HG02759 (cell line): ENCODE data around the gene DEDD2.
A peak's percentile ranks its signal among the peaks of the same experiment; 100 is the strongest.
"Not testable (repeated sequence)": the region's sequence is repeated elsewhere in the genome, so short reads cannot be mapped to it uniquely, and the experiment has no call there.

Experiments
- ATAC-seq: cut with Tn5 transposase; IDR thresholded peaks from one replicate; pipeline ENCODE4 v1.9.1; 2021; ENCODE audit warnings: mild to moderate bottlenecking, moderate library complexity; ENCODE audit not compliant: unreplicated experiment

DEDD2 gene

GRCh38 chr19:42217520-42218437, at the start of gene DEDD2:
Gene DEDD2, minus strand, starts transcription at chr19:42217677. Its CDS starts 670 bp downstream, at chr19:42217007.
- ATAC-seq, result peak; percentile 63

GRCh38 chr19:42266928-42267603, 49.6 kb upstream of the DEDD2 start:
- not testable (repeated sequence) for ATAC-seq

GRCh38 chr19:42266105-42266504, 48.6 kb upstream of the DEDD2 start:
- ATAC-seq, result not testable (repeated sequence)

DNA sequence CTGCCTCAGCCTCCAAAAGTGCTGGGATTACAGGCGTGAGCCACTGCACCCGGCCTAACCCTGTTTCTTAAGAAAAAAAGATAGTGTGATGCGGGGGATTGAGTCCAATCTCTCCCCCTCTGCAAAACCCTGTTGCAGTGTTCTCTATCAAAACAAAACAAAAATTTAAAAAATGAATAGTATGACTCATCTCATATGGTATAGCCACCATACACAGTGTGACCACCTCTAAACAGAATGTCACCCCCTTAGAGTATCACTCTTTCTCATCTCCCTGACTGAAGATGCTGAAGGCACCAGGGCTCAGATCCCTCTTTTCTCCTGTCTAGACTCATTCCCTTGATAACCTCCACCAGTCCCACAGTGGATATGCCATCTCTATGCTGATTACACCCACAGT, 44.3 kb upstream of the DEDD2 start:
- ATAC-seq, result no peak

DNA sequence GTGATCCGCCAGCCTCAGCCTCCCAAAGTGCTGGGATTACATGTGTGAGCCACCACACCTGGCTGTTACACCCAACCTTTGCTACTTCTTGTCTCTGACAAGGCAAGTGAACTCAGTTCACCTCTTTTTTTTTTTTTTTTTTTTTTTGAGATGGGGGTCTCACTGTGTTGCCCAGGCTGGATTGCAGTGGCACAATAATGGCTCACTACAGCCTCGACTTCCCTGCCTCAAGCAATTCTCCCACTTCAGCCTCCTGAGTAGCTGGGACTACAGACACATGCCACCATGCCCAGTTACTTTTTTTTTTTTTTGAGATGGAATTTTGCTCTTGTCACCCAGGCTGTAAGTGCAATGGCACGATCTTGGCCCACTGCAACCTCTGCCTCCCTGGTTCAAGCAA, 40.4 kb upstream of the DEDD2 start:
- not testable (repeated sequence) for ATAC-seq

DNA sequence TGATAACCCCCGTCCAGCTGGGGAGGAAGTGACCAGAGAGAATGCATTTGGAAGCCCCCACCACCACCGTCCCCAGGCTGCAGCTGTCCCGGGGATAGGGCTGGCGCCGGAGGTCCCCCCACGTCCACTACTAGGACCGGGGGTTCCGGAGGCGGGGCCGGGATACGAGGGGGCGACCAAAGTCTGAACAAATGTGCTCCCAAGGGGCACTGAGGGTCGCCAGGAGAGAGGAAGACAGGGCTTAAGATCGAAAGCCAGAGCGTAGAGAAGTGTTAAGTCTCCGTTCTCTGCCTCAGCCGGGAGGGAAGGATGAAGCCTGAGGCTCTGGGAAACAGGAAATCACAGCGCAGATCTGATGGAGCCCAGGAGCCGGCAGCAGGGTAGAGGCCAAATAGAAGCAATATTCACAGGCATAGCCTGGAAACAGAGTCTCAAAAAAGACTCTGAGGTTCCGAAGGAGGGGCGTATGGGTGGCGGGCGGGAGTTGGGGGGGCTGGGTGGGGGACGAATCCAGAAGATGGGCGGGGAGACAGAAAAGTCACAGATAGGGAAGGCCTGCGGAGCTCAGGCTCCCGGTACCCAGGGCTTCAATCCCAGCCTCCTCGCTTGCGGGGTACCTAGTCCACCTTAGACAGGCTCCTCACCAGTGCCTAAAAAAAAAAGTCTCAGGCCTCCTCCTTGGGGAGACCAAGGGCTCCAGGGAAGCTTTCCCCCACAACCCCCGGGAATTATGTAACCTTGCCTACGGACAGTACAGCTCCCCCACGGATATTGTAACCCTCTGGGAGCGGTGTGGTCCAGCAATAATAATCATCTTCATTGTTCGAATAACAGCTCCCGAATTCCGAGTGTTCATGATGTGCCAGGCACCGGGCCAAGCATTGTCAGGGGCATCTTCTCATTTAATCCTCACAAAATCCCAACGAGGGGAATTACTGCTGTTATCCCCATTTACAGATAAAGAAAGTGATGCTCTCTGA, 38.6 kb upstream of the DEDD2 start:
- ATAC-seq, result no peak

GRCh38 chr19:42254850-42255765, 37.6 kb upstream of the DEDD2 start, which contains the start of gene ERF:
Gene ERF, minus strand, starts transcription at chr19:42255128. Its CDS starts 129 bp downstream, at chr19:42254999.
- ATAC-seq, result peak; percentile 71

GRCh38 chr19:42254089-42254849, 36.8 kb upstream of the DEDD2 start:
- ATAC-seq, result peak; percentile 33

- peak; percentile 24 for ATAC-seq
Measured at GRCh38 chr19:42253245-42254088, 36.0 kb upstream of the DEDD2 start.

GRCh38 chr19:42252365-42253244, 35.1 kb upstream of the DEDD2 start:
- ATAC-seq, result no peak

DNA sequence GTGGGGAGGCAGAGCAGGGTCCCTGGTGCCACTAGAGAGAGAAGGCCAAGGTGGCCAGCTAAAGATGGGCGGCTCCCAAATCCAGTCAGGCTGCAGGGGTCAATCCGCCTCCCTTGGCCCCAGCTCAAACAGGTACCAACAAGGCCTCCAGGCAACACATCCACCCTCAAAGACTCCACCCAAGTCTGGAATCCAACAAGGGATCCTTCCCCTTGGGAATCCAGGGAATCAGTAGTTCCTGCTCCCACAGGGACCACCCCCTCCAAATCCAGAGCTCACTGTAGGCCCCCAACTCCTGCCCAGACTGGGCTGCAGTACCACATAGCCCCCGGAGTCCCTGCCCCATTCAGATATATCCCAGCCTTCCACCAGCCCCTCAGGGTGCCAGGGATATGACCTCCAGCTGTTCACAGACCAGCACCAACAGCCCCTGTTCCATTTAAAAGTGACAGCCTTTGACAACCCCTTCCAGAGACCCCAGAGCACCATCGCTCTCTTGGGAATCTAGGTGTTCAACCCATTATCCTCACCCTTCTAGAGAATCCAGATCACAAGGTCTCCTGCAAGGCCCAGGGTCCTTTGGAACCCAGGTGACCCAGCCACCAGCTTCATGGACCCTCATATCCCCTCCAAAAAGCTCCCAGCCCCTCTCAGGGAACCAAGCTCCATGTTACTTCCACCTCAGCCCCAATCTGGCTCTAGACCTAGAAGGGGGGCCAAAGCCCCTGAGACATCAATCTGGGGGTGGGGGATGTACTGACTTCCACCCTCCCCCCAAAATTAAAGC, 34.3 kb upstream of the DEDD2 start:
- no peak for ATAC-seq

DNA sequence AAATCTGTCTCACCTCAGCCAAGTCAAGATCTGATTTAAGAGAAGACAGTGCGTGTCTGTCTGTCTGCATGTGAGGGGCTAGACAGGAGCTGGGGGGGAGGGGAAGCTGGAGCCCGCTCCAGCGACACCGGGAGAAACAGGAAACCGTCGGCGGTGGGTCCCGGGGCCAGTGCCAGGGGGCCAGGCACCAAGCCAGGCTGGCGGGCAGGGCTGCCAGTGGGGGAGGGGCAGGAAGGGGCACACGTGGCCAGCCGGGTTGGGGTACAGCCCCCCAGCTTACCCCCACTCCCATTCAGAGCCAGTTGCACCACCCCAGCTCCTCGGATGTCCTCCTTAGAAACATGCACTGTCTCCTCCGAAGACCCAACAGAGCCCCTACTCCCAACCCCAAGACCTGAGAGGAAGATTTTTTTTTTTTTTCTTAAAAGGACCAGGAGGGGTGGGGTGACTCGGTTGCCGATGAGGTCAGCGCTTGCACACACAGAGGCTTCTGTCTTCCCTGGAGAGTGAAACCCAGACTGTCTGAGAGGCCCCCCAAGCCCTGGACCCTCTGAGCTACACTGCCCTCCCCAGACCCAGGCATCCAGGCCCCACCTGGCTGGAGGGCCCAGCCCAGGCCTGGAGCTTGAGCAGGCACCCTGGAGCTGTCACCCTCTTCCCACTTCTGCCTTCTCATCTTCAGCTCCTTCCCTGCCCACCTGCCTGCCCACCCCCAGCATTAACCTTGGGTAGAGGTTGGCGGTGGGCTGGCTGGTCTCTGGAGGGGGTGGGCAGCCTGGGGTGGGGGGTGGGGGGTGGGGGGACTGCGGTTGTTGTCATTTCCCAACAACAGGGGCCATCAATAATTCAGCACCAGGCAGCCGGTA, 33.4 kb upstream of the DEDD2 start:
- ATAC-seq, result no peak

- ATAC-seq, result no peak
Measured at GRCh38 chr19:42250183-42250665, 32.7 kb upstream of the DEDD2 start.

DNA sequence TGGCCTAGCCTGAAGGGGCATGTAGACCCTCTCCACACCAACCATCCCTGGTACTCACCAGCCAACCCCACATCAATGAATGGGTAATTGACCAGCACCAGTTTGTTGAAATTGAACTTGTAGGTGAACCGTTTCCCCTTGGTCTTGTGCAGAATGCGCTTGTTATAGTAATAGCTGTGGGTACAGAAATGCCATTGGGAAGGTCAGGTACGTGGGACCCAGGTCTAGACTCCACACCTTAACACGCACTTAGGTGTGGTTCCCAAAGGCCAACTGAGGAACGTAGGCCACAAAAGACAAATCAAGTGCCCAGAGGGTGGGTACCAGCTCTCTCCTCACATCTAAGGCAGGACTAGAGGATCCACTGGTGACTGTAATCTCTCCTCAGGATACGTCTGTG, 32.3 kb upstream of the DEDD2 start:
- no peak for ATAC-seq

- ATAC-seq, result no peak
Measured at GRCh38 chr19:42249149-42249750, 31.8 kb upstream of the DEDD2 start.
